Kidney (tissue), 14 donors: ENCODE measurements around the gene REXO4. TPM values are rescaled to one million over a fixed set of nuclear protein-coding genes. Genes with fewer than 3 reads are reported as not detected.

Source experiments
- DNase-seq, 5 donors: peaks; one replicate each; pipeline ENCODE4 v3.0.0-alpha.2; 2013 to 2020
- FAIRE-seq: peaks from 2 replicates; lab custom pipeline; 2012; peaks lifted over from hg19 to GRCh38; lab: Jason Lieb, UNC
- H3K27ac ChIP-seq, 2 donors: one replicate each; pipeline ENCODE4 v1.7.0; 2013; ENCODE audit warnings: low read depth in 2 of 2, low read length in 2 of 2, inconsistent platforms in 1 of 2
- H3K27me3 ChIP-seq: one replicate; pipeline ENCODE4 v1.7.1; 2013; ENCODE audit warnings: low read length, inconsistent platforms; ENCODE audit not compliant: control insufficient read depth, insufficient read depth
- H3K36me3 ChIP-seq, 3 donors: one replicate each; pipeline versions ENCODE4 v1.7.0 to v1.7.1; 2013; ENCODE audit warnings: low read length in 3 of 3, control low read depth in 1 of 3, inconsistent platforms in 1 of 3; ENCODE audit not compliant: insufficient read depth in 3 of 3, control insufficient read depth in 2 of 3
- H3K4me1 ChIP-seq, 3 donors: one replicate each; pipeline versions ENCODE4 v1.7.0 to v1.7.1; 2013; ENCODE audit warnings: low read length in 3 of 3, inconsistent platforms in 1 of 3, low read depth in 1 of 3; ENCODE audit not compliant: control insufficient read depth in 2 of 3, insufficient read depth in 2 of 3
- H3K4me3 ChIP-seq, 3 donors: one replicate each; pipeline versions ENCODE4 v1.7.0 to v1.8.1; 2013; ENCODE audit warnings: low read length in 3 of 3, control low read depth in 1 of 3, inconsistent platforms in 1 of 3
- H3K9ac ChIP-seq, 3 donors: one replicate each; pipeline versions ENCODE4 v1.7.0 to v1.7.1; 2013; ENCODE audit warnings: low read length in 3 of 3, control low read depth in 1 of 3, inconsistent platforms in 1 of 3
- H3K9me3 ChIP-seq, 3 donors: one replicate each; pipeline versions ENCODE4 v1.7.0 to v1.7.1; 2013; ENCODE audit warnings: low read length in 3 of 3, control low read depth in 1 of 3, inconsistent platforms in 1 of 3; ENCODE audit not compliant: control insufficient read depth in 2 of 3, insufficient read depth in 1 of 3
- CTCF ChIP-seq: IDR thresholded peaks from 3 replicates; pipeline ENCODE4 v1.5.1; 2012; ENCODE audit warnings: mild to moderate bottlenecking, moderate library complexity, borderline replicate concordance; ENCODE audit not compliant: insufficient read depth; ENCODE audit errors: extremely low read depth
- intact Hi-C: fragments of 100-400 bp; cut with DNase I; formaldehyde crosslinking; loops from one replicate; pipeline ENCODE4 v1.11.1; 2022
- polyA plus RNA-seq: library from polyadenylated mRNA; stranded (reverse); fragments of 350-450 nt; fragmentation: Illumina TruSeq; extraction: RNeasy Lipid Tissue Mini Kit (QIAGEN cat#74804); gene quantifications from one replicate; pipeline ENCODE4 v1.2.3, GENCODE V29; 2014; ENCODE audit warnings: low read depth, low replicate concordance; ENCODE audit not compliant: insufficient read depth
- total RNA-seq: library from RNA; stranded (reverse); fragmentation: NEBNext Ultra II Directional; extraction: Animal tissue kit (Norgen Biotek cat#: 25700); gene quantifications from one replicate; pipeline ENCODE4 v1.2.1, GENCODE V29; 2021
- donor health status: control.
- donor health status: control.
- donor health status: control.
- donor health status: control.
- donor health status: control.
- donor health status: DM: yes; HTN: yes; CAD: no.
- donor health status: Normal renal cell carcinoma (clear cell type).

The REXO4 gene
- total and polyA plus RNA-seq, 2 donors from 2014 or later: 17.5 to 18.6 TPM

- Histone ChIP-seq H3K27me3 (no peaks in the 10 kb centered on the region), H3K27ac (no peak overlapping the region), H3K4me1 (peaks cover 0 to 20% (median 6%) of the 10 kb centered on the region in 3 donors), H3K4me3 (no peak overlapping the region), H3K36me3 (peaks cover 0 to 9% (median 0%) of the 10 kb centered on the region in 3 donors), H3K9ac (peak overlapping the region in 1 of 3 donors; percentile 95), H3K9me3 (no peaks in the 10 kb centered on the region)
- FAIRE-seq (no peak), DNase-seq (peak in 1 of 5 donors; percentile 67)
- intact Hi-C loops: no loop called here
- no peak for TF ChIP-seq CTCF
Measured at GRCh38 chr9:133461975-133462374, 44.2 kb upstream of the REXO4 start.

GRCh38 chr9:133460405-133461175 lies 42.8 kb upstream of the REXO4 start:
- Histone ChIP-seq H3K27ac (peak overlapping the region; percentile 83 to 97), H3K36me3 (peaks cover 0 to 6% (median 0%) of the 10 kb centered on the region in 3 donors), H3K9ac (peak overlapping the region; percentile 30 to 95 (median 66)), H3K4me1 (peaks cover 0 to 20% (median 6%) of the 10 kb centered on the region in 3 donors), H3K4me3 (peak overlapping the region; percentile 39 to 80 (median 59)), H3K9me3 (no peaks in the 10 kb centered on the region), H3K27me3 (no peaks in the 10 kb centered on the region)
- TF ChIP-seq CTCF: no peak
- intact Hi-C loops: no loop called here
- FAIRE-seq (no peak), DNase-seq (peak in 4 of 5 donors; percentile 66 to 93 (median 73))

- intact Hi-C loops: no loop called here
- Histone ChIP-seq H3K9ac (peak within 1 kb of the TSS; percentile 35 to 95 (median 49)), H3K4me1 (peaks cover 0 to 20% (median 6%) of the 10 kb centered on the region in 3 donors), H3K27ac (peak within 1 kb of the TSS; percentile 83 to 97), H3K4me3 (peak within 1 kb of the TSS; percentile 59 to 80 (median 62)), H3K9me3 (no peaks in the 10 kb centered on the region), H3K27me3 (no peaks in the 10 kb centered on the region), H3K36me3 (peaks cover 0 to 3% (median 0%) of the 10 kb centered on the region in 3 donors)
- peak; percentile 98 to 99 (median 99) for DNase-seq
- no peak for FAIRE-seq
- no peak for TF ChIP-seq CTCF
Measured at GRCh38 chr9:133459476-133460404, 41.9 kb upstream of the REXO4 start, which contains the start of gene CACFD1. Gene CACFD1, plus strand, starts transcription at chr9:133459978. Its CDS starts 89 bp downstream, at chr9:133460067.
